Measurements from ENCODE around the gene APBB2. TPM values are rescaled to one million over a fixed set of nuclear protein-coding genes. Genes with fewer than 3 reads are reported as not detected.

Gene APBB2
- total and polyA plus RNA-seq, 4 donors: 4.8 to 31.5 (median 11.2) TPM

DNA sequence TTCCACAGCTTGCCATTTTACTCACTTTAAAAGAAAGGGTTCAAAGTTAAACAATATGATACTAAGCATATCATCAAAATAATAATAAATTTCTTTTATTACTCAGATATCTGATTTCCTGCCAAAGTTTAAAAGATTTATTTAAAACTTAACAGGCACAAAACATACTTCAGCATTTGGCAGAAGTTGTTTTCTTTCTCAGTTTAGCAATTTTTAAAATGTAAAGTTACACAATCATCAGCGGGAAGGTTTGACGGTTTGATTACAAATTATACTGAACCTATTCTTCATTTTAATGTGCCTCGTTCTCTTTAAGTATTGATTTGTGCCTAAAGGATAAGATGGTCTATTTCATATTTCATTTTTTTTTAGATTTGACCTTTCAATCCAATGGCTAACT, 227.2 kb downstream of the APBB2 start:
- Histone ChIP-seq H3K27me3 (ENCODE audit: control insufficient read depth in 4 of 4, insufficient read depth in 4 of 4, low read length in 3 of 4) (no peaks in the 10 kb centered on the region), H3K27ac (ENCODE audit: low read depth in 1 of 2, low read length in 2 of 2) (no peak overlapping the region), H3K4me3 (ENCODE audit: low read depth in 1 of 3, low read length in 3 of 3) (no peak overlapping the region), H3K36me3 (ENCODE audit: control insufficient read depth in 4 of 4, insufficient read depth in 3 of 4, low read depth in 1 of 4, low read length in 3 of 4) (no peaks in the 10 kb centered on the region), H3K4me1 (ENCODE audit: control insufficient read depth in 4 of 4, insufficient read depth in 4 of 4, low read length in 3 of 4) (peaks cover 12 to 19% (median 18%) of the 10 kb centered on the region in 4 donors), H3K9ac (ENCODE audit: low read depth in 1 of 2, low read length in 2 of 2) (no peak overlapping the region), H3K9me3 (ENCODE audit: control insufficient read depth in 4 of 4, low read length in 3 of 4) (no peaks in the 10 kb centered on the region)
- no peak for DNase-seq (ENCODE audit: low spot score)
- no peak for TF ChIP-seq RXRA (IDR thresholded peaks at IDR 0.05)
- no peak for TF ChIP-seq CTCF (IDR thresholded peaks at IDR 0.05; ENCODE audit: low read depth, low read length, missing input control)
- no peak for TF ChIP-seq SP1 (IDR thresholded peaks at IDR 0.05)
- TF ChIP-seq ZBTB33 (IDR thresholded peaks at IDR 0.05): no peak
- no peak for TF ChIP-seq HNF4A (conservative IDR thresholded peaks at IDR 0.05)
- TF ChIP-seq FOXA2 (IDR thresholded peaks at IDR 0.05): no peak
- WGBS: 37% methylated on average over 3 of the region's 3 CpGs

DNA sequence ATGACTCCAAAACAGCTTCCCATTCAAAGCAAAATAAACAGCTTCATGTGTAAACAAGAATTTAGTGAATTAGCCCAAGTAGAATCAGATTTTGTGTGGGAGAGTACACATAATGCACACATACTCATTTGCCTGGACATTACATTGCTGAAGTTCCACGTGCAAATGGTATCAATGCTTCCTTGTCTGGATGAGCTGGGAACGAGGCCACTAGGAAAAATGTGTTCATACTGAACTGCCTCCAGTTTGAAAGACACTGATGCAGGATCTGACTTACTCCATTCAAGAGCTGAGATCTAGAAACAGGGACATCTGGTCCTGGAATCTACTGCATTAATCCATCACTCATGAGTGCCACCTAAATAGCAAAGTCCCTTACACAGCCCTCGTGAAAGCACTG, 228.0 kb downstream of the APBB2 start:
- no peaks in the 10 kb centered on the region for H3K9me3 ChIP-seq (ENCODE audit: control insufficient read depth in 4 of 4, low read length in 3 of 4)
- DNase-seq (ENCODE audit: low spot score): no peak
- H3K4me1 ChIP-seq (ENCODE audit: control insufficient read depth in 4 of 4, insufficient read depth in 4 of 4, low read length in 3 of 4): peaks cover 12 to 19% (median 18%) of the 10 kb centered on the region in 4 donors
- H3K27me3 ChIP-seq (ENCODE audit: control insufficient read depth in 4 of 4, insufficient read depth in 4 of 4, low read length in 3 of 4): no peaks in the 10 kb centered on the region
- no peak for TF ChIP-seq EGR1 (IDR thresholded peaks at IDR 0.05; ENCODE audit: low read depth in 2 of 2)
- no peak for TF ChIP-seq JUND (IDR thresholded peaks at IDR 0.05)
- no peak for TF ChIP-seq CTCF (IDR thresholded peaks at IDR 0.05; ENCODE audit: low read depth, low read length, missing input control)
- TF ChIP-seq, protein P1, sequence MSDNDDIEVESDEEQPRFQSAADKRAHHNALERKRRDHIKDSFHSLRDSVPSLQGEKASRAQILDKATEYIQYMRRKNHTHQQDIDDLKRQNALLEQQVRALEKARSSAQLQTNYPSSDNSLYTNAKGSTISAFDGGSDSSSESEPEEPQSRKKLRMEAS (IDR thresholded peaks at IDR 0.05): no peak
- TF ChIP-seq GABPA (IDR thresholded peaks at IDR 0.05 in 1 of 2, conservative IDR thresholded peaks at IDR 0.05 in 1 of 2): no peak
- 34% methylated on average over 3 of the region's 3 CpGs for WGBS
- H3K9ac ChIP-seq (ENCODE audit: low read depth in 1 of 2, low read length in 2 of 2): no peak overlapping the region
- H3K4me3 ChIP-seq (ENCODE audit: low read depth in 1 of 3, low read length in 3 of 3): no peak overlapping the region
- no peaks in the 10 kb centered on the region for H3K36me3 ChIP-seq (ENCODE audit: control insufficient read depth in 4 of 4, insufficient read depth in 3 of 4, low read depth in 1 of 4, low read length in 3 of 4)
- peak overlapping the region in 1 of 2 donors; percentile 20 for H3K27ac ChIP-seq (ENCODE audit: low read depth in 1 of 2, low read length in 2 of 2)

DNA sequence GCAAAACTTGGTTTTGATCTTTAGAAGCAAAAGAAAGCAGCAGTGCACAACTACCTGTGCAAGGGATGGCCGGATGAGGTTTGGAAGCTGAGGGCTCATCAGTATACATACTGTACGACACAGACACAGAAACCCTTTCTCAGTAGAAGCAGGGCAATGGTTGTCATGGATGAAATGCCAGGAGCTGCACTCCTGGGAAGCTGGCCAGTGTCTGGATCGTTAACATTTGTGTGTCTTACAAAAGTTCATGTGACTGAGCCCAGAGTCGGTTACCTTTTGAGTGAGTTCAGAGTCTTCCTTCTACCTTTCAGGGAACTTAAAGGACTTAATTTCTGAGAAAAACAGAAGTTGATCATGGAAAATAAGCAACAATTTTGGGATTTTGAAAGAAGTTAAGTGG, 230.3 kb downstream of the APBB2 start:
- Histone ChIP-seq H3K36me3 (ENCODE audit: control insufficient read depth in 4 of 4, insufficient read depth in 3 of 4, low read depth in 1 of 4, low read length in 3 of 4) (no peaks in the 10 kb centered on the region), H3K27me3 (ENCODE audit: control insufficient read depth in 4 of 4, insufficient read depth in 4 of 4, low read length in 3 of 4) (no peaks in the 10 kb centered on the region), H3K4me1 (ENCODE audit: control insufficient read depth in 4 of 4, insufficient read depth in 4 of 4, low read length in 3 of 4) (peaks cover 9 to 19% (median 18%) of the 10 kb centered on the region in 4 donors), H3K27ac (ENCODE audit: low read depth in 1 of 2, low read length in 2 of 2) (no peak overlapping the region), H3K9me3 (ENCODE audit: control insufficient read depth in 4 of 4, low read length in 3 of 4) (no peaks in the 10 kb centered on the region), H3K4me3 (ENCODE audit: low read depth in 1 of 3, low read length in 3 of 3) (no peak overlapping the region), H3K9ac (ENCODE audit: low read depth in 1 of 2, low read length in 2 of 2) (no peak overlapping the region)
- WGBS: 34% methylated on average over 4 of the region's 4 CpGs
- no peak for DNase-seq (ENCODE audit: low spot score)
- TF ChIP-seq NR2F2 (IDR thresholded peaks at IDR 0.05) (no peak), RAD21 (IDR thresholded peaks at IDR 0.05) (peak in 1 of 2 donors; percentile 39), HNF4A (conservative IDR thresholded peaks at IDR 0.05) (peak; percentile 49 to 55), RXRA (IDR thresholded peaks at IDR 0.05) (peak; percentile 73 to 87), JUND (IDR thresholded peaks at IDR 0.05) (peak; percentile 25 to 44), HNF4G (IDR thresholded peaks at IDR 0.05) (peak; percentile 9), GABPA (IDR thresholded peaks at IDR 0.05 in 1 of 2, conservative IDR thresholded peaks at IDR 0.05 in 1 of 2) (no peak)
- TF ChIP-seq, protein P1 (IDR thresholded peaks at IDR 0.05): no peak

All from liver (tissue), 9 donors.